GM12874 (cell line): ENCODE data around the gene DCBLD2.

Experiments used
- TF ChIP-seq, protein P1 (sequence below): IDR thresholded peaks from 2 replicates; pipeline ENCODE4 v1.5.1; 2011; ENCODE audit warnings: low read depth, mild to moderate bottlenecking, control low read depth, low read length, moderate library complexity; ENCODE audit not compliant: insufficient read depth

DCBLD2 gene, protein sequence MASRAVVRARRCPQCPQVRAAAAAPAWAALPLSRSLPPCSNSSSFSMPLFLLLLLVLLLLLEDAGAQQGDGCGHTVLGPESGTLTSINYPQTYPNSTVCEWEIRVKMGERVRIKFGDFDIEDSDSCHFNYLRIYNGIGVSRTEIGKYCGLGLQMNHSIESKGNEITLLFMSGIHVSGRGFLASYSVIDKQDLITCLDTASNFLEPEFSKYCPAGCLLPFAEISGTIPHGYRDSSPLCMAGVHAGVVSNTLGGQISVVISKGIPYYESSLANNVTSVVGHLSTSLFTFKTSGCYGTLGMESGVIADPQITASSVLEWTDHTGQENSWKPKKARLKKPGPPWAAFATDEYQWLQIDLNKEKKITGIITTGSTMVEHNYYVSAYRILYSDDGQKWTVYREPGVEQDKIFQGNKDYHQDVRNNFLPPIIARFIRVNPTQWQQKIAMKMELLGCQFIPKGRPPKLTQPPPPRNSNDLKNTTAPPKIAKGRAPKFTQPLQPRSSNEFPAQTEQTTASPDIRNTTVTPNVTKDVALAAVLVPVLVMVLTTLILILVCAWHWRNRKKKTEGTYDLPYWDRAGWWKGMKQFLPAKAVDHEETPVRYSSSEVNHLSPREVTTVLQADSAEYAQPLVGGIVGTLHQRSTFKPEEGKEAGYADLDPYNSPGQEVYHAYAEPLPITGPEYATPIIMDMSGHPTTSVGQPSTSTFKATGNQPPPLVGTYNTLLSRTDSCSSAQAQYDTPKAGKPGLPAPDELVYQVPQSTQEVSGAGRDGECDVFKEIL

DNA sequence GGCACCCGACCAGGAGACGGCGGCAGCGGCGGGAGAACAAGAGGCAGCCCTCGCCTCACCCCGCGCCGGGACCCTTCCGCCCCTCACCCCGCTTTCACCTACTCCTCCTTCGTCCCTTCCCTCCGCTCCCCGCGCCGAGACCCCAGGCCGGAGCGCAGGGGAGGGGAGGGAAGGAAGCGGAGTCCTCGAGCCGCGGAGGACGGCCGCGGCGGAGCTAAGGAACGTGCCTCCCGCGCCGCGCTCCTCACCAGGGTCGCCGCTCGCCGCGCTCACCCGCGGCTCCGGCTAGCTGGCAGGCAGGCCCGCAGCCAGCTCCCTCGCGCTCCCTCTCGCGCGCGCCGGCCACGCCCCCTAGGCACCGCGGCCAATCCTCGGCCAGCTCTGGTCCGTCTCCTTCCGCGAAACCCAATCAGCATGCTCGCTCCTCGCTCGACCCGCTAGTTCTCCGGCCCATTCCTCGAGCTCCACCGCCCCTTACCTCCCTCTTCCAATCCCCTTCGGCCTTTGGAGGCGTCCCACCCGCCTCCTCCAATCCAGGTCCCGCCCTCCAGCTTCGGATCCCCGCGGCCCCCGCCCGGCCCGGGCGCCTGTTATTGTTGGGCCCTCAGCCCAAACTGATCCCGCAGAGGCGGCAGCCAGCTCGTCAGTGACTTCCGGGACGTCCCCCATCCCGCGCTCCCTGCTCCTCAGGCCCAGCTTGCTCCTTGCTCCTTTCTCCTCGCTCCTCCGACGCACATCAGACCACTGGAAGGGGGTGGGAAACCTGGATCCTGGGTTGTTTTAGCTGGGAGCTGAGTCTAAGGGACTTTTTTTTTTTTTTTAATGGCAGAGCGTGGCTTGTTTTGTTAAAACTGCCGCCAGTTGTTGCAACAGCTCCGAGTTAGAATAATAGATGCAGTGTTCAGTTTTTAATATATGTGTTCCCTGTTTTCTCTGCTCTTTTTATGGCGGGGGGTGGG lies at the start of gene DCBLD2:
Gene DCBLD2 (minus strand): TSS at position 304 of the 959 bp plus-strand sequence. CDS start 369 bp downstream, outside the sequence.
- TF ChIP-seq, protein P1, sequence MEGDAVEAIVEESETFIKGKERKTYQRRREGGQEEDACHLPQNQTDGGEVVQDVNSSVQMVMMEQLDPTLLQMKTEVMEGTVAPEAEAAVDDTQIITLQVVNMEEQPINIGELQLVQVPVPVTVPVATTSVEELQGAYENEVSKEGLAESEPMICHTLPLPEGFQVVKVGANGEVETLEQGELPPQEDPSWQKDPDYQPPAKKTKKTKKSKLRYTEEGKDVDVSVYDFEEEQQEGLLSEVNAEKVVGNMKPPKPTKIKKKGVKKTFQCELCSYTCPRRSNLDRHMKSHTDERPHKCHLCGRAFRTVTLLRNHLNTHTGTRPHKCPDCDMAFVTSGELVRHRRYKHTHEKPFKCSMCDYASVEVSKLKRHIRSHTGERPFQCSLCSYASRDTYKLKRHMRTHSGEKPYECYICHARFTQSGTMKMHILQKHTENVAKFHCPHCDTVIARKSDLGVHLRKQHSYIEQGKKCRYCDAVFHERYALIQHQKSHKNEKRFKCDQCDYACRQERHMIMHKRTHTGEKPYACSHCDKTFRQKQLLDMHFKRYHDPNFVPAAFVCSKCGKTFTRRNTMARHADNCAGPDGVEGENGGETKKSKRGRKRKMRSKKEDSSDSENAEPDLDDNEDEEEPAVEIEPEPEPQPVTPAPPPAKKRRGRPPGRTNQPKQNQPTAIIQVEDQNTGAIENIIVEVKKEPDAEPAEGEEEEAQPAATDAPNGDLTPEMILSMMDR = no peak

DNA sequence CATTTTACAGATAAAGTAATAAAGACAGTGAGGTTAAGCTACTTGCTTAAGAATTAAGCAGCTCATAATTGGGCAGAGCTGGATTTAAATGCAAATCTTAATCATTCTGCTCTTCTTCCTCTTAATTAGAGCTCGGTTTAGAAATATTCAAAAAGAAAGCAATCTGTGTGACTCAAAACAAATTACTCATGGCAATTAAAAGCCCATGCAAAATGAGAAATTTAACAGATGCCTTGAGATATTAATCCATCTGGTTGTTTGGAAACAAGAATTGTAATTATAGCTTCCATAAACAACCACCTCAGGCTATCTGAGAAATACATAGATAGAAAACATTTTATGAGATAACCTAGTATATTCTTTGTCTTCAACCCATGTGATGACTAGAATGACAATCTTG lies 44.2 kb upstream of the DCBLD2 start:
- TF ChIP-seq, protein P1 = no peak

DNA sequence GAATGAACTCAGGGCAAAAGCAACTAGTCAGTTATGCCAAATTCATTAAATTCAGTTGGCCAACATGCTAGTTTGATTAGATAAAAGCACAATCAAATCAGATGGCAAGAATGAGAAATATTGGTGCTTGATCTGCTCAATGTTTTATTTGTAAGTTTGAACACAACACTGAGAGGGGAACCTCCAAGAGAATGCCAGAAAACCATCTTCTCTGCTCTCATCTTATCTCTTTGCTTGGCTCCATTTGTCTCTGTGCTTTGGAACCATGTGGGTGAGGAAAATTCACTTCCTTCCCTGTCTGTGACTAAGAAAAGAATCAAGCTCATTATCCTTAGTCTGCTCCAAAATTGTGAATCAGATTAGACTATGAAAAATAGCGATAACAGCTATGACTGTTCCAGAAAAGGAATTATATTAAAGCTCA lies 43.6 kb upstream of the DCBLD2 start:
- TF ChIP-seq, protein P1 = no peak

DNA sequence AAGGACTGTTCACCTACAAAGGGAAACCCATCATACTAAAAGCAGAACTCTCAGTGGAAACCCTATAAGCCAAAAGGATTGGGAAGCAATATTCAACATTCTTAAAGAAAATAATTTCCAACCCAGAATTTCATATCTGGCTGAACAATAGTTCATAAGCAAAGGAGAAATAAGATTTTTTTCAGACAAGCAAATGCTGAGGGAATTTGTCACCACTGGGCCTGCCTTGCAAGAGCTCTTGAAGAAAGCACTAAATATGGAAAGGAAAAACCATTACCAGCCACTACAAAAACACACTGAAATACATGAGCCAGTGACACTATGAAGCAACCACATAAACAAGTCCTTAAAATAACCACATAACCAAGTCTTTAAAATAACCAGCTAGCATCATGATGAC lies 28.9 kb upstream of the DCBLD2 start:
- TF ChIP-seq, protein P1 = no peak

DNA sequence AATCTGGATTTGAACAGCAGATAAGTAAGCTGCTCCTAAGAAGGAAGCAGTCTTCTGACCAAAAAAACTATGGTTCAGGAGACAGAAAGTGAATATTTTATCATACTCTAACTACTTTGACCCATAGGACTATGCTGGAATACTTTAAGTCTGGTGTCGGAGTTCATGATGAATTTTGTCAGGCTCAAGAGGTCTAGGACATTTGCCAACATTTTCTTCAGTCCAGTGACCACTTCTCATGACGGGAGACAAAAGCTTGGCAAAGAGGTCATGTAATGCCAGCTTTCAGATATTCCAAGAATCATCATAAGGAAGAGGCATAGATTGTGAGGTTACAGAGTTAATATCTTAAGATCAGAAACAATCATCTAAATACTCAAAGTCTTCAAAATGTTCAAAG lies 20.5 kb upstream of the DCBLD2 start:
- TF ChIP-seq, protein P1 = no peak

DNA sequence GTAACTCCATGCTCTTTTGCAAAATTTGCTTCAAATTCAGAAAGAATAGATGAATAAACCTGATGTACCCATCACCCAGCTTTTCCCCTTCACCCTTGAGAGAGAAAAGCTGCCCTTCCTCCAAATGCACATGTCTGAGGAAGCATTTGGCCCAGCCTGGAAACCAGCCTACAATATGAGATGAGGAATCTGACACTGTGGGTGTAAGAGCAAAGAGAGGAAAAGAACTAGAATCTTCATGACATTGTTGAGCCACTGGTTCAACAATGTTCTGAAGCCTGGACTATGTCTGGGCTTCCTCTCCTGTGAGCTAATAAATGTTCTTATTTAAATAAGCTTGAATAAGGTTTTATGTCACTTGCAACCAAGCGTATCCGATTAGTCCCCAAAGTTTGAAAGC lies 18.7 kb upstream of the DCBLD2 start:
- TF ChIP-seq, protein P1 = no peak
